Measurements from ENCODE around the gene SIPA1L2.
"Not testable (repeated sequence)": the region's sequence is repeated elsewhere in the genome, so short reads cannot be mapped to it uniquely, and the experiment has no call there.

Gene SIPA1L2

GRCh38 chr1:232613752-232614381, 16.1 kb downstream of the SIPA1L2 start:
- in situ Hi-C loops (cut with MboI; ENCODE audit: low sequenced_read_pairs, unreplicated experiment) = no loop called here
- DNase-seq (ENCODE audit: low spot score) = no peak
- TF ChIP-seq CTCF (IDR thresholded peaks at IDR 0.05; ENCODE audit: borderline replicate concordance, control extremely low read depth, extremely low read depth, insufficient read depth, missing control alignments) = no peak

GRCh38 chr1:232612836-232613235, 17.1 kb downstream of the SIPA1L2 start:
- in situ Hi-C loops (cut with MboI; ENCODE audit: low sequenced_read_pairs, unreplicated experiment); DNase-seq (ENCODE audit: low spot score): not testable (repeated sequence)

GRCh38 chr1:232611834-232612233, 18.1 kb downstream of the SIPA1L2 start:
- no peak for DNase-seq (ENCODE audit: low spot score)
- in situ Hi-C loops (cut with MboI; ENCODE audit: low sequenced_read_pairs, unreplicated experiment) = no loop called here
- TF ChIP-seq CTCF (IDR thresholded peaks at IDR 0.05; ENCODE audit: borderline replicate concordance, control extremely low read depth, extremely low read depth, insufficient read depth, missing control alignments) = peak; percentile 7

GRCh38 chr1:232610902-232611745, 18.8 kb downstream of the SIPA1L2 start:
- in situ Hi-C loops (cut with MboI; ENCODE audit: low sequenced_read_pairs, unreplicated experiment) = not testable (repeated sequence)

GRCh38 chr1:232610192-232610901, 19.6 kb downstream of the SIPA1L2 start:
- no peak for TF ChIP-seq CTCF (IDR thresholded peaks at IDR 0.05; ENCODE audit: borderline replicate concordance, control extremely low read depth, extremely low read depth, insufficient read depth, missing control alignments)
- in situ Hi-C loops (cut with MboI; ENCODE audit: low sequenced_read_pairs, unreplicated experiment) = no loop called here
- no peak for DNase-seq (ENCODE audit: low spot score)

More at GRCh38 chr1:232610902-232611745, 18.8 kb downstream of the SIPA1L2 start:
- not testable (repeated sequence) for DNase-seq (ENCODE audit: low spot score)

- no peak for DNase-seq (ENCODE audit: low spot score)
- in situ Hi-C loops (cut with MboI; ENCODE audit: low sequenced_read_pairs, unreplicated experiment) = no loop called here
- TF ChIP-seq CTCF (IDR thresholded peaks at IDR 0.05; ENCODE audit: borderline replicate concordance, control extremely low read depth, extremely low read depth, insufficient read depth, missing control alignments) = no peak
These were observed 21.5 kb downstream of the SIPA1L2 start for GRCh38 chr1:232608427-232608826.

- no peak for DNase-seq (ENCODE audit: low spot score)
- no peak for TF ChIP-seq CTCF (IDR thresholded peaks at IDR 0.05; ENCODE audit: borderline replicate concordance, control extremely low read depth, extremely low read depth, insufficient read depth, missing control alignments)
- in situ Hi-C loops (cut with MboI; ENCODE audit: low sequenced_read_pairs, unreplicated experiment) = no loop called here
These were observed 27.3 kb downstream of the SIPA1L2 start for GRCh38 chr1:232602622-232603021.
